Activated naive CD8-positive, alpha-beta T cell treated with anti-CD3 and anti-CD28 coated beads, Interleukin-2, amount 10 ng/mL, durations not matched to agents 7 days and 5 days (primary cell): ENCODE results near the gene MINDY1. TPM values are rescaled to one million over a fixed set of nuclear protein-coding genes. Genes with fewer than 3 reads are reported as not detected.

Source experiments
- ATAC-seq: fragments of 150-1000 bp; cut with Tn5 transposase; one replicate; pipeline ENCODE4 v1.10.0; 2021; ENCODE audit warnings: low read depth, moderate library complexity
- POLR2A ChIA-PET: fragments of 350-600 bp; sonication (Branson Sonifier 250); formaldehyde crosslinking; loops from one replicate; lab custom pipeline; 2021; ENCODE audit warnings: antibody characterized with exemption; lab: Charles Lee
- DNase-seq: peaks from one replicate; pipeline ENCODE4 v3.0.0; 2021
- H3K27ac Mint-ChIP-seq: one replicate; pipeline ENCODE4 v1.8.0; 2022; ENCODE audit warnings: mild to moderate bottlenecking, mixed read lengths
- H3K27me3 Mint-ChIP-seq: one replicate; pipeline ENCODE4 v1.8.0; 2022; ENCODE audit warnings: mild to moderate bottlenecking, moderate library complexity, mixed read lengths
- H3K36me3 Mint-ChIP-seq: one replicate; pipeline ENCODE4 v1.8.0; 2021; ENCODE audit warnings: mild to moderate bottlenecking, mixed read lengths
- H3K4me1 Mint-ChIP-seq: one replicate; pipeline ENCODE4 v1.8.0; 2021; ENCODE audit warnings: mixed read lengths
- H3K4me3 Mint-ChIP-seq: one replicate; pipeline ENCODE4 v1.8.0; 2022; ENCODE audit warnings: mild to moderate bottlenecking, moderate library complexity, mixed read lengths
- H3K9me3 Mint-ChIP-seq: one replicate; pipeline ENCODE4 v1.8.0; 2021; ENCODE audit warnings: mixed read lengths
- total RNA-seq, 2 experiments: library from RNA; stranded (reverse); gene quantifications; one replicate each; pipeline ENCODE4 v1.2.3, GENCODE V29; 2021

MINDY1 gene
- total RNA-seq, 2 experiments from 2014 or later: 11.5 to 12.7 TPM

GRCh38 chr1:151009206-151009587, 2.5 kb upstream of the MINDY1 start:
- H3K27me3 Mint-ChIP-seq: no peaks in the 10 kb centered on the region
- no peak for ATAC-seq

GRCh38 chr1:151008244-151009205, 1.8 kb upstream of the MINDY1 start, which contains the start of gene PRUNE1:
Gene PRUNE1, plus strand, starts transcription at chr1:151008449. Its CDS starts 184 bp downstream, at chr1:151008633.
- H3K9me3 Mint-ChIP-seq: no peaks in the 10 kb centered on the region
- H3K36me3 Mint-ChIP-seq: peaks cover 3% of the 10 kb centered on the region
- H3K4me1 Mint-ChIP-seq: peaks cover 60% of the 10 kb centered on the region
- peak; percentile 85 for ATAC-seq
- H3K27ac Mint-ChIP-seq: peak within 1 kb of the TSS; percentile 96
- POLR2A ChIA-PET: interaction anchor here (0.7 to 1.0 kb wide), 3 partner anchors 28 to 148 kb away, joined by 3 to 4 read pairs (median 4); partner anchors contain the start of gene TNFAIP8L2
- H3K27me3 Mint-ChIP-seq: no peaks in the 10 kb centered on the region
- peak; percentile 97 for DNase-seq
- peak within 1 kb of the TSS; percentile 98 for H3K4me3 Mint-ChIP-seq

More at GRCh38 chr1:151009206-151009587, 2.5 kb upstream of the MINDY1 start:
- Mint-ChIP-seq H3K36me3 (peaks cover 3% of the 10 kb centered on the region), H3K4me1 (peaks cover 55% of the 10 kb centered on the region), H3K9me3 (no peaks in the 10 kb centered on the region), H3K27ac (peak overlapping the region; percentile 96), H3K4me3 (peak overlapping the region; percentile 98)
- POLR2A ChIA-PET: no interaction called here
- no peak for DNase-seq

DNA sequence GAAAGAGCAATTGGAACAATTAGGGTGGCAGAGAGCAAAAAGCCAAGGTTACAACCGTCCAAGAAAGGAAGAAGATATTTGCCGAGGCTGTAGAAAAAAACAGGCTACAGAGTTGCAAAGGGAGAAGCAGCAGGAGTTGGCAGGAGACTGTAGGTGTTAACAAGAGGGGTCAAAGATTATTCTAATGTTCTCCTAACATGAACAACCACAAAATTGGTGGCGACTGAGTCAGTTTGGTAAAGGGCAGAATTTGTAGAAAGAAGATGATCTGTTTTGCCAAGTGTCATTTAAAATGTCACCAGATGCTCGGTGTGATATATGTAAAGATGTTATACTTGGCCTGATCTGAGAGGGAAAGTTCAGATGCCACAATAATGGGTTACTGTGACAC, 1.1 kb upstream of the MINDY1 start:
- H3K9me3 Mint-ChIP-seq: no peaks in the 10 kb centered on the region
- peaks cover 65% of the 10 kb centered on the region for H3K4me1 Mint-ChIP-seq
- POLR2A ChIA-PET: interaction anchor here (0.9 to 1.0 kb wide), 3 partner anchors 41 to 428 kb away, joined by 3 to 4 read pairs (median 3); partner anchors contain the start of genes MCL1 and TNFAIP8L2
- H3K4me3 Mint-ChIP-seq: peak overlapping the region; percentile 98
- H3K27ac Mint-ChIP-seq: peak overlapping the region; percentile 96
- ATAC-seq (no peak), DNase-seq (no peak)
- H3K27me3 Mint-ChIP-seq: no peaks in the 10 kb centered on the region
- peaks cover 3% of the 10 kb centered on the region for H3K36me3 Mint-ChIP-seq

- Mint-ChIP-seq H3K4me3 (peak overlapping the region; percentile 98), H3K4me1 (peaks cover 66% of the 10 kb centered on the region), H3K27ac (peak overlapping the region; percentile 96), H3K9me3 (no peaks in the 10 kb centered on the region), H3K36me3 (peaks cover 2% of the 10 kb centered on the region), H3K27me3 (no peaks in the 10 kb centered on the region)
- ATAC-seq (no peak), DNase-seq (no peak)
- POLR2A ChIA-PET: interaction anchor here (0.7 to 2.5 kb wide), 10 partner anchors 29 to 1119 kb away, joined by 3 to 18 read pairs (median 4); partner anchors contain the start of genes CDC42SE1, CERS2, ENSA and GOLPH3L
Measured at GRCh38 chr1:151005729-151006319, 878 bp downstream of the MINDY1 start.

GRCh38 chr1:151003180-151003579, 3.5 kb downstream of the MINDY1 start:
- Mint-ChIP-seq H3K4me1 (peaks cover 58% of the 10 kb centered on the region), H3K9me3 (no peaks in the 10 kb centered on the region), H3K36me3 (peaks cover 8% of the 10 kb centered on the region), H3K27me3 (no peaks in the 10 kb centered on the region), H3K27ac (peak overlapping the region; percentile 84), H3K4me3 (peak overlapping the region; percentile 62)
- POLR2A ChIA-PET: interaction anchor here (0.5 to 0.7 kb wide), 2 partner anchors 12 to 52 kb away, joined by 3 to 4 read pairs; no protein-coding TSS in a partner anchor
- no peak for ATAC-seq
- DNase-seq: no peak

- DNase-seq (no peak), ATAC-seq (no peak)
- POLR2A ChIA-PET: no interaction called here
- Mint-ChIP-seq H3K4me3 (peak overlapping the region; percentile 62), H3K27me3 (no peaks in the 10 kb centered on the region), H3K4me1 (peaks cover 52% of the 10 kb centered on the region), H3K9me3 (no peaks in the 10 kb centered on the region), H3K27ac (peak overlapping the region; percentile 84), H3K36me3 (peaks cover 8% of the 10 kb centered on the region)
Measured at GRCh38 chr1:151002611-151003010, 4.1 kb downstream of the MINDY1 start.

- no peak for ATAC-seq
- H3K36me3 Mint-ChIP-seq: peaks cover 8% of the 10 kb centered on the region
- no peak overlapping the region for H3K27ac Mint-ChIP-seq
- POLR2A ChIA-PET: no interaction called here
- no peaks in the 10 kb centered on the region for H3K9me3 Mint-ChIP-seq
- H3K4me1 Mint-ChIP-seq: peaks cover 47% of the 10 kb centered on the region
- no peaks in the 10 kb centered on the region for H3K27me3 Mint-ChIP-seq
- H3K4me3 Mint-ChIP-seq: no peak overlapping the region
- no peak for DNase-seq
Measured at GRCh38 chr1:151002051-151002450, 4.7 kb downstream of the MINDY1 start.

GRCh38 chr1:151001602-151002001, 5.1 kb downstream of the MINDY1 start:
- Mint-ChIP-seq H3K27ac (no peak overlapping the region), H3K4me3 (no peak overlapping the region), H3K27me3 (no peaks in the 10 kb centered on the region), H3K4me1 (peaks cover 43% of the 10 kb centered on the region), H3K9me3 (no peaks in the 10 kb centered on the region), H3K36me3 (peaks cover 8% of the 10 kb centered on the region)
- DNase-seq: no peak
- POLR2A ChIA-PET: interaction anchor here (1.0 kb wide), 1 partner anchor 24 kb away, joined by 3 read pairs; no protein-coding TSS in a partner anchor
- ATAC-seq: no peak

DNA sequence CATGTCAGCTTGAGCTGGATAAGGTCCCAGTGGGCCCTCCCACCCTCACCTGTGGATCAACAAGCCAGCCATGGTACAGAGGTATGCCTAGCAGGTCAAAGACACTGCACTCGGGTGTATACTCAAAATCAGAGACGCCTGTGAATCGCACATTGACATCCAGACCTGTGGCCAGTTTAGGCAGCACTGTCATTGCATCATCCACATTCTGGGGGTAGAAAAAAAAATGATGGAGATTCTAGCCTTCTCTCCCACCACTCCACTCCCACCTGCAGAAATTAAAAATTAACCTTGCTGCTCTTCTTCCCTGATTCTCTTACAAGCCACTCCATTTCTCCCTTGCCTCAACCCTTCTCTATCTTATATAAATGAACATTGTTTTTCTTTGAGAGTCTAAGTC, 6.3 kb downstream of the MINDY1 start:
- Mint-ChIP-seq H3K4me1 (peaks cover 40% of the 10 kb centered on the region), H3K27ac (no peak overlapping the region), H3K9me3 (no peaks in the 10 kb centered on the region), H3K4me3 (no peak overlapping the region), H3K27me3 (no peaks in the 10 kb centered on the region), H3K36me3 (peaks cover 8% of the 10 kb centered on the region)
- DNase-seq: no peak
- POLR2A ChIA-PET: interaction anchor here (0.6 kb wide), 1 partner anchor 89 kb away, joined by 4 read pairs; no protein-coding TSS in a partner anchor
- no peak for ATAC-seq

GRCh38 chr1:150999926-151000325, 6.8 kb downstream of the MINDY1 start:
- H3K36me3 Mint-ChIP-seq: peaks cover 8% of the 10 kb centered on the region
- no peaks in the 10 kb centered on the region for H3K9me3 Mint-ChIP-seq
- H3K4me3 Mint-ChIP-seq: no peak overlapping the region
- POLR2A ChIA-PET: interaction anchor here (0.6 kb wide), 1 partner anchor 89 kb away, joined by 4 read pairs; no protein-coding TSS in a partner anchor
- no peak for DNase-seq
- peaks cover 38% of the 10 kb centered on the region for H3K4me1 Mint-ChIP-seq
- H3K27me3 Mint-ChIP-seq: no peaks in the 10 kb centered on the region
- H3K27ac Mint-ChIP-seq: no peak overlapping the region
- ATAC-seq: no peak

DNA sequence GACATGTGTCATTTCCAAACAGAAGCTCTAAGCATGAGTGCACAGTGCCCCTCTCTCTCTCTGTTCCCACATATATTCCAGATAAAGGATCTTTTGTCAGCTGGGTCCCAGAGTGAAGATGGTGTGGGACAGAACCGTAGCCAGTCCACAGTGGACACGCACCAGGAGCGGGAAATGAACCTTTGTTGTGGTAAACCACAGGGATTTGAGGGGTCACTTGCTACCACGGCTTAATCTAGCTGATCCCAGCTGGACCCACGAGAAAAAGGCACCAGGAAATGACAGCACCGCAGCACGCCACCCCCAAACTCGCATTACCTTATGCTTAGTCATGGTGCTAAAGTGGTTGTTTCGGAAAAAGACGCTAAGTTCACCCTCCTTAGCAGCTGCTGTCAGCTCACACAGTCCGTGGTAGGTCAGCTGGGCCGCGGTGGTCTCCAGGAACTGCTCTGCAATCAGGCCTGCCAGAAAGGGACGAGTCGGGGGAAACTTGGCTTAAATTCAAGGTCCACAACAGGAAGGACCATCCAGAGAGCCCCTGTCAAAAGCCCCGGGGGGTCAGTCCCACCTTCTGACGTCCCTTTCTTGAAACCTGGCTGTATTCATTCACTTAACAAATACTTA, 7.5 kb downstream of the MINDY1 start:
- H3K4me3 Mint-ChIP-seq: no peak overlapping the region
- no peaks in the 10 kb centered on the region for H3K9me3 Mint-ChIP-seq
- POLR2A ChIA-PET: no interaction called here
- H3K27me3 Mint-ChIP-seq: no peaks in the 10 kb centered on the region
- H3K4me1 Mint-ChIP-seq: peaks cover 32% of the 10 kb centered on the region
- DNase-seq (no peak), ATAC-seq (peak; percentile 24)
- peaks cover 8% of the 10 kb centered on the region for H3K36me3 Mint-ChIP-seq
- H3K27ac Mint-ChIP-seq: no peak overlapping the region

GRCh38 chr1:150997949-150998348, 8.8 kb downstream of the MINDY1 start:
- POLR2A ChIA-PET: no interaction called here
- H3K4me1 Mint-ChIP-seq: peaks cover 24% of the 10 kb centered on the region
- ATAC-seq (no peak), DNase-seq (no peak)
- no peaks in the 10 kb centered on the region for H3K9me3 Mint-ChIP-seq
- H3K36me3 Mint-ChIP-seq: peaks cover 8% of the 10 kb centered on the region
- no peaks in the 10 kb centered on the region for H3K27me3 Mint-ChIP-seq
- H3K4me3 Mint-ChIP-seq: no peak overlapping the region
- no peak overlapping the region for H3K27ac Mint-ChIP-seq
